ENCODE measurements around the gene MCRS1.

DNA sequence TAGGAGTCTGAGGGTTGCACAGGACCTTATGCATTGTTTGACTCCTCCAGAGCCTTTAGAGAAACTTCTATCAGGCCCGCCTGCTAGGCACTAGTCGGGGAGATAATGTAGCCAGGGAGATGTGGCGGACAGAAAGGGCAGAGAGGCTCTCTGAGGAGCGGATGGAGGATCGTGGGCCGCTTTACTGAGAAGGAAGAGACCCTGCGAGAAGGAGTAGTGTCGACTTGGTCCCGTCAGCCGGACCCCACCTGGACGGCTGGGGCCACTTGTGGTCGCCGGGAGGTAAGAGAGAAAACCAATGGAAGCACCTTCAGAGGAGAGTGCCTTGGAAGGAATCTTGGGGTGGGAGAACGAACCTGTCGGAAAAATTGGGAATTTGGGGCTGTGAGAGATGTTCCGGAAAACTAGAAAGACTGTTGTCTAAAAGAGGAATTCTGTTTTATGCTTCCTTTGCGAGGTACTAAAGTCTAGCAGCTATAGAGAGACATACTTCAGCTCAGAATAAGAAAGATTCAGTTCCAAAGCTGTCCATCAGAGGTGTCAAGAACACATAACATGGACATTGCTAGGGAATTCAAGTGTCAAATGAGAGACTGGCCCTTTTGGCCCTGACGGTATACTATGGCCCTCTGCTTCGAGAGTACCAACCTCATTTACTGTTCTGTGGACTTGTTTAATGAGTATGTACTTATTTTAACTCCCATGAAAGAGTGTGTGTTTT lies 660 bp upstream of the MCRS1 start:
- TF ChIP-seq, protein P1, sequence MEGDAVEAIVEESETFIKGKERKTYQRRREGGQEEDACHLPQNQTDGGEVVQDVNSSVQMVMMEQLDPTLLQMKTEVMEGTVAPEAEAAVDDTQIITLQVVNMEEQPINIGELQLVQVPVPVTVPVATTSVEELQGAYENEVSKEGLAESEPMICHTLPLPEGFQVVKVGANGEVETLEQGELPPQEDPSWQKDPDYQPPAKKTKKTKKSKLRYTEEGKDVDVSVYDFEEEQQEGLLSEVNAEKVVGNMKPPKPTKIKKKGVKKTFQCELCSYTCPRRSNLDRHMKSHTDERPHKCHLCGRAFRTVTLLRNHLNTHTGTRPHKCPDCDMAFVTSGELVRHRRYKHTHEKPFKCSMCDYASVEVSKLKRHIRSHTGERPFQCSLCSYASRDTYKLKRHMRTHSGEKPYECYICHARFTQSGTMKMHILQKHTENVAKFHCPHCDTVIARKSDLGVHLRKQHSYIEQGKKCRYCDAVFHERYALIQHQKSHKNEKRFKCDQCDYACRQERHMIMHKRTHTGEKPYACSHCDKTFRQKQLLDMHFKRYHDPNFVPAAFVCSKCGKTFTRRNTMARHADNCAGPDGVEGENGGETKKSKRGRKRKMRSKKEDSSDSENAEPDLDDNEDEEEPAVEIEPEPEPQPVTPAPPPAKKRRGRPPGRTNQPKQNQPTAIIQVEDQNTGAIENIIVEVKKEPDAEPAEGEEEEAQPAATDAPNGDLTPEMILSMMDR (IDR thresholded peaks at IDR 0.05; ENCODE audit: low read depth, low read length, poor library complexity, severe bottlenecking) = no peak
- no peak for TF ChIP-seq EZH2phosphoT487 (IDR thresholded peaks at IDR 0.05; ENCODE audit: borderline replicate concordance, low read length)

All from DOHH2 (cell line).